ENCODE results near the gene NHEJ1.

The NHEJ1 gene

GRCh38 chr2:219071131-219071816 is 89.3 kb downstream of the NHEJ1 start:
- no peak for TF ChIP-seq POLR2AphosphoS5 (IDR thresholded peaks at IDR 0.05; ENCODE audit: low read depth, low read length)
- no peak for TF ChIP-seq SIN3A (IDR thresholded peaks at IDR 0.05; ENCODE audit: borderline replicate concordance, insufficient read depth, low read length)
- no peak for TF ChIP-seq TAF1 (IDR thresholded peaks at IDR 0.05; ENCODE audit: borderline replicate concordance, insufficient read depth, low read length)
- no peak for TF ChIP-seq REST (IDR thresholded peaks at IDR 0.05; ENCODE audit: insufficient read depth in 1 of 2, low read depth in 2 of 2, low read length in 2 of 2)
- TF ChIP-seq FOXP2 (optimal IDR thresholded peaks at IDR 0.05; ENCODE audit: borderline replicate concordance, extremely low read depth, extremely low read length, insufficient read depth): no peak

- TF ChIP-seq SIN3A (IDR thresholded peaks at IDR 0.05; ENCODE audit: borderline replicate concordance, insufficient read depth, low read length) (no peak), TAF1 (IDR thresholded peaks at IDR 0.05; ENCODE audit: borderline replicate concordance, insufficient read depth, low read length) (no peak), REST (IDR thresholded peaks at IDR 0.05; ENCODE audit: insufficient read depth in 1 of 2, low read depth in 2 of 2, low read length in 2 of 2) (no peak), FOXP2 (optimal IDR thresholded peaks at IDR 0.05; ENCODE audit: borderline replicate concordance, extremely low read depth, extremely low read length, insufficient read depth) (no peak), POLR2AphosphoS5 (IDR thresholded peaks at IDR 0.05; ENCODE audit: low read depth, low read length) (no peak)
These were observed 95.1 kb downstream of the NHEJ1 start for GRCh38 chr2:219065484-219065883.

- TF ChIP-seq POLR2AphosphoS5 (IDR thresholded peaks at IDR 0.05; ENCODE audit: low read depth, low read length): no peak
- no peak for TF ChIP-seq TAF1 (IDR thresholded peaks at IDR 0.05; ENCODE audit: borderline replicate concordance, insufficient read depth, low read length)
- no peak for TF ChIP-seq SIN3A (IDR thresholded peaks at IDR 0.05; ENCODE audit: borderline replicate concordance, insufficient read depth, low read length)
- no peak for TF ChIP-seq REST (IDR thresholded peaks at IDR 0.05; ENCODE audit: insufficient read depth in 1 of 2, low read depth in 2 of 2, low read length in 2 of 2)
- TF ChIP-seq FOXP2 (optimal IDR thresholded peaks at IDR 0.05; ENCODE audit: borderline replicate concordance, extremely low read depth, extremely low read length, insufficient read depth): no peak
These were observed 98.5 kb downstream of the NHEJ1 start for GRCh38 chr2:219062081-219062480.

GRCh38 chr2:219060821-219061791 is 99.5 kb downstream of the NHEJ1 start, which contains the start of gene IHH:
IHH (minus strand) TSS chr2:219060921; CDS start chr2:219060467, 454 bp downstream.
- TF ChIP-seq FOXP2 (optimal IDR thresholded peaks at IDR 0.05; ENCODE audit: borderline replicate concordance, extremely low read depth, extremely low read length, insufficient read depth) (no peak), REST (IDR thresholded peaks at IDR 0.05; ENCODE audit: insufficient read depth in 1 of 2, low read depth in 2 of 2, low read length in 2 of 2) (no peak), TAF1 (IDR thresholded peaks at IDR 0.05; ENCODE audit: borderline replicate concordance, insufficient read depth, low read length) (no peak), POLR2AphosphoS5 (IDR thresholded peaks at IDR 0.05; ENCODE audit: low read depth, low read length) (no peak), SIN3A (IDR thresholded peaks at IDR 0.05; ENCODE audit: borderline replicate concordance, insufficient read depth, low read length) (no peak)
